Measurements from ENCODE around the gene DCP2.
A peak's percentile ranks its signal among the peaks of the same experiment; 100 is the strongest.
"Not testable (repeated sequence)": the region's sequence is repeated elsewhere in the genome, so short reads cannot be mapped to it uniquely, and the experiment has no call there.

The DCP2 gene

DNA sequence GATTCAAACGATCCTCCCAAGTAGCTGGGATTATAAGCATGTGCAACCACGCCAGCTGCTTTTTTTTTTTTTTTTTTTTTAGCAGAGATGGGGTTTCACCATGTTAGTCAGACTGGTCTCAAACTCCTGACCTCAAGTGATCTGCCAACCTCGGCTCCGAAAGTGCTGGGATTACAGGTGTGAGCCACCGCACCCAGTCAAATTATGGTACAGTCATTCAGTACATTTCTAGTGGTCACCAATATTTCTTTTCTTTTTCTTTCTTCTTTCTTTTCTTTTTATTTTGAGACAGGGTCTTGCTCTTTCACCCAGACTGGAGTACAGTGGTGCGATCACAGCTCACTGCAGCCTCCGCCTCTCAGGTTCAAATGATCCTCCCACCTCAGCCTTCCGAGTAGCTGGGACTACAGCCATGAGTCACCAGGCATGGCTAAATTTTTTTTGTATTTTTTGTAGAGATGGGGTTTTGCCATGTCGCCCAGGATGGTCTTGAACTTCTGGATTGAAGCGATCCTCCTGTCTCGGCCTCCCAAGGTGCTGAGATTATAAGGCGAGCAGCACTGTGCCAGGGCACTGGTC, 25.4 kb upstream of the DCP2 start:
- DNase-seq (ENCODE audit: low read depth): no peak
- no peaks in the 10 kb centered on the region for H3K4me1 ChIP-seq (ENCODE audit: control insufficient read depth, insufficient read depth, low read length)
- no peak overlapping the region for H3K4me3 ChIP-seq (ENCODE audit: low read length)
- H3K36me3 ChIP-seq (ENCODE audit: control insufficient read depth, insufficient read depth, low read length, severe bottlenecking): no peaks in the 10 kb centered on the region
- no peaks in the 10 kb centered on the region for H3K27me3 ChIP-seq (replicated peaks; ENCODE audit: control insufficient read depth, insufficient read depth, low read length)
- no peak overlapping the region for H3K9ac ChIP-seq (ENCODE audit: low read length)
- no peaks in the 10 kb centered on the region for H3K9me3 ChIP-seq (ENCODE audit: control insufficient read depth, low read length)

DNA sequence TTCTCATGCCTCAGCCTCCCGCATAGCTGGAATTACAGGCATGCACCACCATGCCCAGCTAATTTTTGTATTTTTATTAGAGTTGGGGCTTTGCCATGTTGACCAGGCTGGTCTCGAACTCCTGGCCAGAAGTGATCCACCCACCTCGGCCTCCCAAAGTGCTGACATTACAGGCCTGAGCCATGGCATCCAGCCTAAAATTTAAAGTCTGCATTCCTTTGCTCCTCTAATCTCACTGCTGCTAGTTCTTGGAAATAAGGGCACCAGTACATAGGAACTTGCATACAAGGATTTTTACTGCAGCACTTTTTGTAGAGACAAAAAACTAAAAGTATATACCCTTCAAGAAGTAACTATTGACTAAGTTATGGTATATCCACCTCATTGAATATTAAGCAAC, 20.0 kb upstream of the DCP2 start:
- Histone ChIP-seq H3K27me3 (replicated peaks; ENCODE audit: control insufficient read depth, insufficient read depth, low read length) (no peaks in the 10 kb centered on the region), H3K9me3 (ENCODE audit: control insufficient read depth, low read length) (no peaks in the 10 kb centered on the region), H3K4me1 (ENCODE audit: control insufficient read depth, insufficient read depth, low read length) (peaks cover 32% of the 10 kb centered on the region), H3K9ac (ENCODE audit: low read length) (no peak overlapping the region), H3K36me3 (ENCODE audit: control insufficient read depth, insufficient read depth, low read length, severe bottlenecking) (no peaks in the 10 kb centered on the region), H3K4me3 (ENCODE audit: low read length) (no peak overlapping the region)
- DNase-seq (ENCODE audit: low read depth): no peak

DNA sequence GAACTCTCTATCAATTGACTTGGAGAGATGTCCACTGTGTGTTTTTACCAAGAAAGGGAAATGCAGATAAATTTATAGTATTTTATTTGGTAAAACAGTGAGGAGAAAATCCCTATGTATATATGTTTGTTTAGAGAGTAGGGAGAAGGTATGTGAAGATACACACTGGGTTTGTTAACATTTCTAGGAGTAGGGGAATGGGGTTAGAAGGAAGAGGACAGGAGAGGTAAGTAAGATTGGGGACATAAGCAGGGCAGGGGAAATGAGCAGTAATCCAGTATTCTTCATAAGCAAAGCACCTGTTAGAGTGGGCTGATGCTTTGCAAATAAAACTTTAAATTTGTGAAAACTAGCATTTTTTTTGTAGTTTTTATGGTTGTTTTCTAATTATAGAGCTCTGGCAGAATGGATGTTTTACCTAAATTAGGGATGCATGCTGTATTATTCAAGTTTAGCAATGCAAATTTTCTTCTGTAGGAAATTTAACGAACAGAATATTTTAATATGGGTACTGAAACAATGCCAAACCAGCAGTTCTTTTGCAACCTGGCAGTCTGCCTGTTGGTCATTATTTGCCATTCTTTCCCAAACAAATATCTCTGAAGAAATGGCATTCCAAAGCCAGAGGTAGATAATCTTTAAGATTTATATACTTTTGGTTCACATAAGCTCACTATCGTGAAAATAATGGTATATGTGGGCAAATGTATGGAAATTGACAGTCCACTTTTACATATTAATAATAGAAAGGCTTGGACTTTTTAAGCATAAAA, 19.4 kb upstream of the DCP2 start:
- DNase-seq (ENCODE audit: low read depth): peak; percentile 29
- H3K4me1 ChIP-seq (ENCODE audit: control insufficient read depth, insufficient read depth, low read length): peaks cover 32% of the 10 kb centered on the region
- no peak overlapping the region for H3K4me3 ChIP-seq (ENCODE audit: low read length)
- no peaks in the 10 kb centered on the region for H3K9me3 ChIP-seq (ENCODE audit: control insufficient read depth, low read length)
- no peak overlapping the region for H3K9ac ChIP-seq (ENCODE audit: low read length)
- H3K36me3 ChIP-seq (ENCODE audit: control insufficient read depth, insufficient read depth, low read length, severe bottlenecking): no peaks in the 10 kb centered on the region
- no peaks in the 10 kb centered on the region for H3K27me3 ChIP-seq (replicated peaks; ENCODE audit: control insufficient read depth, insufficient read depth, low read length)

DNA sequence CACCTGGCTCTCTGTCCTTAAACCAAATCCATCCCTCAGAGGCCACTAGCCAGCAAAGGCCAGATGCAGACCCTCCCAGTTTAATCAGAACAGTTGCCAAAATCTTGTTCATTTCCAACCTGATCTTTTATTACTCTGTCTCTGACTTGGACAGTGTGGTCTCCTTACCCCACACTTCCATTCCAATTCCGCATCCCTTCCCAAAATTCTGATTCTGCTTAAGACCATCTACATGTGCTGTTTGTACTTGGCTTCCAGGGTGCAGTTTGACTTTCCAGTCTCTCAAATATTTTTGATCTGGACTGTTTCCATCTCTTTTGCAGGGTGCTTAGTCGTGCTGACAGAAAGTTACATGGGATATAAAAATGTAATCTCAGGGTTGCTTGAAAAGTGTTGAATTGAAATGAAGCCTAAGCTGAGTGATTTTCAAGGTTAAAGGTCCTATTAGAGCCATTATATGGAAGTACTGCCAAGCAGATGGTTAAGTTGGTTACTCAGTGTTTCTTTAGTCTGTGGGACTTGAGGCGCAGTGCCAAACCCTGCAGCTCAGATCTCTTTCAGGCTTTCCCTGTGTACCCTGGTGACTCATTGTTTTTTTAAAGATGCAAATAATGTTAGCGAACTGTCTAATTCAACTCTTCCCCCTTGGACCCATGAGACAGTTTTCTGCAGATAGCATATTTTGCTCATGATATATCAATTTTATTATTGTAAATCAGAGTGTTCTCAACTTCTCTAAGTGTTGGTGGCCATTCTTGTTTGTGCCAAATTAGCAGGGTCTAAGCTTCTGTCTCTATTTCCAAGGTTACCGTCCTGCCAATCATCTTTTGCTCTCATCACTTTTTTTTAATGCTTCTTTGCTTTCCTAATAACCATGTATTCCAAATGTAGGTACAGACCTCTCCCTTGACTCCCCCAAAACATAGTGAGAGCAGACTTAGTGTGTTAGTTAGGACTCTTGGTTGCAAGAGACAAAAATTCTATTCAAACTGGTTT, 18.2 kb upstream of the DCP2 start:
- no peak overlapping the region for H3K9ac ChIP-seq (ENCODE audit: low read length)
- H3K4me1 ChIP-seq (ENCODE audit: control insufficient read depth, insufficient read depth, low read length): peaks cover 35% of the 10 kb centered on the region
- peak overlapping the region; percentile 48 for H3K4me3 ChIP-seq (ENCODE audit: low read length)
- H3K9me3 ChIP-seq (ENCODE audit: control insufficient read depth, low read length): no peaks in the 10 kb centered on the region
- H3K27me3 ChIP-seq (replicated peaks; ENCODE audit: control insufficient read depth, insufficient read depth, low read length): no peaks in the 10 kb centered on the region
- peak; percentile 95 for DNase-seq (ENCODE audit: low read depth)
- no peaks in the 10 kb centered on the region for H3K36me3 ChIP-seq (ENCODE audit: control insufficient read depth, insufficient read depth, low read length, severe bottlenecking)

DNA sequence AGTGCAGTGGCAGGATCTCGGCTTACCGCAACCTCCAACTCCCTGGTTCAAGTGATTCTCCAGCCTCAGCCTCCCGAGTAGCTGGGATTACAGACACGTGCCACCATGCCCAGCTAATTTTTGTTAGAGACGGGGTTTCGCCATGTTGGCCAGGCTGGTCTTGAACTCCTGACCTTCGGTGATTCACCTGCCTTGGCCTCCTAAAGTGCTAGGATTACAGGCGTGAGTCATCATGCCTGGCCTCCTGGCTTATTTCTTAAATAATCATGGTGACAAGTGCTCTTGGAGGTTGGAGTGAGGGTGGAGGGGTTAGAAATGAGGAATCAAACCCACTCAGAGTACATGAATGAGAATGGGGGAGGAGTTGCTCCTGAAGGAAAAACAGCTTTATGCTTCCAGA, 16.7 kb upstream of the DCP2 start:
- not testable (repeated sequence) for H3K4me3 ChIP-seq (ENCODE audit: low read length); H3K36me3 ChIP-seq (ENCODE audit: control insufficient read depth, insufficient read depth, low read length, severe bottlenecking); H3K9me3 ChIP-seq (ENCODE audit: control insufficient read depth, low read length); H3K9ac ChIP-seq (ENCODE audit: low read length); H3K27me3 ChIP-seq (replicated peaks; ENCODE audit: control insufficient read depth, insufficient read depth, low read length)
- peak; percentile 59 for DNase-seq (ENCODE audit: low read depth)
- peaks cover 43% of the 10 kb centered on the region for H3K4me1 ChIP-seq (ENCODE audit: control insufficient read depth, insufficient read depth, low read length)

DNA sequence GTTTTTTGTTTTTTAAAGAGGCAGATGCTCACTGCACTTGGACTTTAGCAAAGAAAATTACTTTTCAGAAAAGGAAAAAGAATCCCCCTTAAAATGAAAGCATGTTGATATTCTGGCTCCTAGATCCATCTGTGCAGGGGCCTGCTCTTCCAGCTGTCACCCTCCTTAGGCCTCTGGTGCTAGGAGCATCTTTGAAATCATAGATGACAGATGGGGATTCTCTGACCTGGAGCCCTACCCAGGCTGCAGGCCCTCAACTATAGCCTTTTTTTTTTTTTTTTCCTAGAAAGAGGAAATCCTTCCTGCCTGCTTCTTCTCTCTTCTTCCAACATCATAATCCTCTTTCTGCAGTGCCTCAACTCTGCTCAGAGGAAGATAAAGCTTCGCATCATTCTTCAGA, 16.3 kb upstream of the DCP2 start:
- H3K36me3 ChIP-seq (ENCODE audit: control insufficient read depth, insufficient read depth, low read length, severe bottlenecking): no peaks in the 10 kb centered on the region
- no peaks in the 10 kb centered on the region for H3K9me3 ChIP-seq (ENCODE audit: control insufficient read depth, low read length)
- no peak overlapping the region for H3K9ac ChIP-seq (ENCODE audit: low read length)
- no peak for DNase-seq (ENCODE audit: low read depth)
- no peak overlapping the region for H3K4me3 ChIP-seq (ENCODE audit: low read length)
- no peaks in the 10 kb centered on the region for H3K27me3 ChIP-seq (replicated peaks; ENCODE audit: control insufficient read depth, insufficient read depth, low read length)
- peaks cover 43% of the 10 kb centered on the region for H3K4me1 ChIP-seq (ENCODE audit: control insufficient read depth, insufficient read depth, low read length)

DNA sequence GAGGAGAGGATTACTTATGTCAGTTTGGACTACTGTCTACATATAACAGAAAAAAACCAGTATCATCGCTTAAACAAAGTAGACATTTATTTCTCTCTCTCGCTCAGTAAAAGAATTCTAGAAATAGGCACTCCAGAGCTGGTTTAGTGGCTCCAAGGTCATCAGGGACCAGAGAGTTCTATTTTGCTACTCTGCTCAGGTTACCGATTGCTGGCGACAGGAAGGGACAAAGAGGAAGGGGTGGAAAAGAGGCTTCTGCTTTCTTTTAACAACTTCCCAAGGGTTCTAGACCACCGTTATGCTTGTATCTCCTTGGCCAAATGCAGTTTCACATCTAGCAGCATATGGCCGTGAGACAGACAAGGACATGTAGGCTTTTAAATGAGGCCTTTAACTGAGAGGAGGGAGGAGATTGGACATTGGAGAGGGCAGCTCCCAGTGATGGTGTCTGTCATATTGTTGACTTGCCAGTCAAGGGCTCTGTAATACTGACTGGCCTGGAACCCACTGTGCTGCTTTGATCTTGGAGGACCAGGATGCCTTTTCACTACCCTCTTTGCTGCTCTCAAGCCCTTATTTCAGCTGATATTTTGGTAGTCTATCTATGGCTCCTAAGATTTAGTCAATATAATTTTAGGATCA, 15.6 kb upstream of the DCP2 start:
- H3K9me3 ChIP-seq (ENCODE audit: control insufficient read depth, low read length): no peaks in the 10 kb centered on the region
- H3K36me3 ChIP-seq (ENCODE audit: control insufficient read depth, insufficient read depth, low read length, severe bottlenecking): no peaks in the 10 kb centered on the region
- peaks cover 43% of the 10 kb centered on the region for H3K4me1 ChIP-seq (ENCODE audit: control insufficient read depth, insufficient read depth, low read length)
- no peak overlapping the region for H3K9ac ChIP-seq (ENCODE audit: low read length)
- no peaks in the 10 kb centered on the region for H3K27me3 ChIP-seq (replicated peaks; ENCODE audit: control insufficient read depth, insufficient read depth, low read length)
- DNase-seq (ENCODE audit: low read depth): no peak
- H3K4me3 ChIP-seq (ENCODE audit: low read length): no peak overlapping the region

DNA sequence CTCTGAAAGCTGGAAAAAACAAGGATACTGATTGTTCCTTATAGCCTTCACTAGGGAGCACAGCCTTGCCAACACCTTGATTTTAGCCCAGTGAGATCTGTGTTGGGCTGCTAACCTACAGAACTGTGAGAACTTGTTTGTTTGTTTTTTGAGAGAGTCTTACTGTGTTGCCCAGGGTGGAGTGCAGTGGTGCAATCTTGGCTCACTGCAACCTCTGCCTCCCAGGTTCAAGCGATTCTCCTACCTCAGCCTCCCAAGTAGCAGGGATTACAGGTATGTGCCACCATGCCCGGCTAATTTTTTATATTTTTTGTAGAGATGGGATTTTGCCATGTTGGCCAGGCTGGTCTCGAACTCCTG, 13.2 kb upstream of the DCP2 start:
- H3K27me3 ChIP-seq (replicated peaks; ENCODE audit: control insufficient read depth, insufficient read depth, low read length); H3K4me3 ChIP-seq (ENCODE audit: low read length); H3K36me3 ChIP-seq (ENCODE audit: control insufficient read depth, insufficient read depth, low read length, severe bottlenecking); H3K9ac ChIP-seq (ENCODE audit: low read length); H3K9me3 ChIP-seq (ENCODE audit: control insufficient read depth, low read length); DNase-seq (ENCODE audit: low read depth): not testable (repeated sequence)
- H3K4me1 ChIP-seq (ENCODE audit: control insufficient read depth, insufficient read depth, low read length): peaks cover 27% of the 10 kb centered on the region

DNA sequence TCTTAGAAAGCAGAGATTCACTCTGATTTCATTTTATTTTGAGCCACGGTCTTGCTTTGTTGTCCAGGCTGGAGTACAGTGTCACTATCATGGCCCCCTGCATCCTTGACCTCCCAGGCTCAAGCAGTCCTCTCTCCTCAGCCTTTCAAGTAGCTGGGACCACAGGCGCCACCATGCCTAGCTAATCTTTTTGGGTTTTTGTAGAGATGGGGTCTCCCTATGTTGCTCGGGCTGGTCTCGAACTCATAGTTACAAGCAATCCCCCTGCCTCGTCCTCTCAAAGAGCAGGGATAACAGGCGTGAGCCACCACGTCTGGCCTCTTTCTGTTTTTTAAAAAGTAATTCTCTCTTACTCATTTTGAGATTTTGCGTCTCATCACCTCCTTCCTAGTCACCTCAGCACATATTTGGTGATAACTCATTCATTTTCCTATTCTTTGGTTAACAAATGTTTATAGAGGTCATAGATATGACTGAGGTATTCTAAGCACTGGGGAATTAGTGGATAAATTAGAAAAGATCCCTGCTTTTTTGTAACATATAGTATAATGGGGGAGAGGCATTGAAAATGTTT, 10.8 kb upstream of the DCP2 start:
- Histone ChIP-seq H3K36me3 (ENCODE audit: control insufficient read depth, insufficient read depth, low read length, severe bottlenecking) (no peaks in the 10 kb centered on the region), H3K4me3 (ENCODE audit: low read length) (no peak overlapping the region), H3K27me3 (replicated peaks; ENCODE audit: control insufficient read depth, insufficient read depth, low read length) (no peaks in the 10 kb centered on the region), H3K4me1 (ENCODE audit: control insufficient read depth, insufficient read depth, low read length) (peaks cover 11% of the 10 kb centered on the region), H3K9ac (ENCODE audit: low read length) (no peak overlapping the region), H3K9me3 (ENCODE audit: control insufficient read depth, low read length) (no peaks in the 10 kb centered on the region)
- DNase-seq (ENCODE audit: low read depth): no peak

DNA sequence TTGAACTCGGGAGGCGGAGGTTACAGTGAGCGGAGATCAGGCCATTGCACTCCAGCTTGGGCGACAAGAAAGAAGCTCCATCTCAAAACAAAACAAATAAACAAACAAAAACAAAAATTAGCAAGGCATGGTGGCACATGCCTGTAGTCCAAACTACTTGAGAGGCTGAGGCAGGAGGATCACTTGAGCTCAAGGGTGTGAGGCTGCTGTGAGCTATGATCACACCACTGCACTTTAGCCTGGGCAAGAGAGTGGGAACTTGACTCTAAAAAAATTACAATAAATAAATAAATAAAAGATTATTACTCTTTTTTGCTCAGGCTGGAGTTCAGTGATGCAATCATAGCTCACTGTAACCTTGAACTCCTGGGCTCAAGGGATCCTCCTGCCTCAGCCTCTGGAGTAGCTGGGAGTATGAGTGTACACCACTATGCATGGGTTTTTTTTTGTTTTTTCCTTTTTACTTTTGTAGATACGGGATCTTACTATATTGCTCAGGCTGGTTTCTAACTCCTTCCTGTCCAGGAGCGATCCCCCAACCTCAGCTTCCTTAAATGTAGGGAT, 9.0 kb upstream of the DCP2 start:
- H3K27me3 ChIP-seq (replicated peaks; ENCODE audit: control insufficient read depth, insufficient read depth, low read length): no peaks in the 10 kb centered on the region

More for the DNA sequence above, 9.0 kb upstream of the DCP2 start:
- DNase-seq (ENCODE audit: low read depth): no peak
- H3K4me3 ChIP-seq (ENCODE audit: low read length): no peak overlapping the region
- H3K9ac ChIP-seq (ENCODE audit: low read length): no peak overlapping the region
- H3K9me3 ChIP-seq (ENCODE audit: control insufficient read depth, low read length): no peaks in the 10 kb centered on the region
- peaks cover 11% of the 10 kb centered on the region for H3K4me1 ChIP-seq (ENCODE audit: control insufficient read depth, insufficient read depth, low read length)
- no peaks in the 10 kb centered on the region for H3K36me3 ChIP-seq (ENCODE audit: control insufficient read depth, insufficient read depth, low read length, severe bottlenecking)
